Measurements from ENCODE around the gene GLOD5.

DNA sequence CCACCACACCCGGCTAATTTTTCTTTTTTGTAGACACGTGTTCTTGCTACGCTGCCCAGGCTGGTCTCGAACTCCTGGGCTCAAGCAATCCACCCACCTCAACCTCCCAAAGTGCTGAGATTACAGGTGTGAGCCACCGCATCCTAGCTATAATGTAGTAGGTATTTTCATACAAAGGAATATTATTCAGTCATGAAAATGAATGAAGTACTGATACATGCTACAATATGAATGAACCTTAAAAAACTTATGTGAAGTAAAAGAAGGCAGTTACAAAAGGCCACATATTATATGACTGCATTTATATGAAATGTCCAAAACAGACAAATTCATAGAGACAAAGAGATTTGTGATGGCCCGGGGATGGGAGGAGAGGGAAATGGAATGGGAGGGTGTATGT, 20.2 kb downstream of the GLOD5 start:
- TF ChIP-seq EZH2 (IDR thresholded peaks at IDR 0.05; ENCODE audit: borderline replicate concordance, insufficient read depth, low read length, poor library complexity, severe bottlenecking), result no peak
- TF ChIP-seq CTCF (IDR thresholded peaks at IDR 0.05; ENCODE audit: poor library complexity, severe bottlenecking), result no peak
- no peak for TF ChIP-seq REST (IDR thresholded peaks at IDR 0.05; ENCODE audit: borderline replicate concordance)
- TF ChIP-seq POLR2AphosphoS5 (IDR thresholded peaks at IDR 0.05), result no peak
- TF ChIP-seq MXI1 (conservative IDR thresholded peaks at IDR 0.05; ENCODE audit: poor library complexity, severe bottlenecking), result no peak
- no peak for TF ChIP-seq TAF1 (IDR thresholded peaks at IDR 0.05; ENCODE audit: low read depth)

Data from neural cell (in vitro differentiated cells).